NCI-H2196 (cell line): ENCODE data around the gene INAFM2.

Experiments
- DNase-seq: peaks from one replicate; lab custom pipeline; 2025; ENCODE audit not compliant: unreplicated experiment; lab: John Stamatoyannopoulos, UW

Gene INAFM2

GRCh38 chr15:40358471-40359353 is 35.2 kb downstream of the INAFM2 start:
- no peak for DNase-seq

DNA sequence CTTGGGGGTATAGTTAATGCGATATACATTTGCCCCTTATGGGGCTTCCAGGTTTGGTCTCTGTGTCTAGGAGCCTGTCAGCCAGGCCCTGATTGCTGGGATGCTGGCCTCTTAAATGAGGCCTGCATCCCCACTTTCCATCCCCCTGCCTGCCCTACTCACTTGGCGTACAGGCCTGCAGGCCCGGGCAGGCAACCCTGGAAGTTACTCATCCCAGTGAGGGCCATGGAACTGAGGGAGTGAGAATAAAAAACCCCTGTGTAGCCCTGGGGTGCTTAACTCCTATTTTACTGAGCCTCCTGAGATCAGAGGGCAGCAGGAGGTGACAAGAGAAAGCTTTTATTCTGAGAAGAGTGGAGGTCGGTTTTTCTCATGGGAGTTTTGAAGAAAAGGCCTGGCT is 36.5 kb downstream of the INAFM2 start:
- no peak for DNase-seq

DNA sequence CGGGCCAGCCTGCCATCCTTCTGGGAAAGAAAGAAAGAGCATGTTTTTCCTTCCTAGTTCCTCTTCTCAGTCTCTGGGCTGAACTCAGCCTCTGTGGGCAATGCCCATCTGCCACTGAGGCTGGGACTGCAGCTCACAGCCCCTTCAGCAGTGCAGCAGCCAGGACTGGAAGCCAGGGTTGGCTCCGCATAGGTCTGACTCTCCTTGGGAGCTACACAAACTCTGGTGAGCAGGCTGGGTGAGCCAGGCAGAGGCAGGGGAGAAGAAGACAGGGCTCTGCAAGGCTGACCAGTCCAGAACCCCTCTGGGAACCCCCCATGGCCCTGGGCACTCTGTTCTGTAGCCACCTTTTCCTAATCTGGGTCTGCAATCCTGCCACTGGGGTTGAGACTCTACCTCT is 38.1 kb downstream of the INAFM2 start:
- no peak for DNase-seq

GRCh38 chr15:40363611-40364010 is 40.1 kb downstream of the INAFM2 start:
- DNase-seq: no peak

GRCh38 chr15:40364251-40364650 is 40.8 kb downstream of the INAFM2 start:
- DNase-seq: no peak

GRCh38 chr15:40365016-40365415 is 41.5 kb downstream of the INAFM2 start:
- no peak for DNase-seq

GRCh38 chr15:40365624-40366456 is 42.3 kb downstream of the INAFM2 start:
- DNase-seq: no peak

DNA sequence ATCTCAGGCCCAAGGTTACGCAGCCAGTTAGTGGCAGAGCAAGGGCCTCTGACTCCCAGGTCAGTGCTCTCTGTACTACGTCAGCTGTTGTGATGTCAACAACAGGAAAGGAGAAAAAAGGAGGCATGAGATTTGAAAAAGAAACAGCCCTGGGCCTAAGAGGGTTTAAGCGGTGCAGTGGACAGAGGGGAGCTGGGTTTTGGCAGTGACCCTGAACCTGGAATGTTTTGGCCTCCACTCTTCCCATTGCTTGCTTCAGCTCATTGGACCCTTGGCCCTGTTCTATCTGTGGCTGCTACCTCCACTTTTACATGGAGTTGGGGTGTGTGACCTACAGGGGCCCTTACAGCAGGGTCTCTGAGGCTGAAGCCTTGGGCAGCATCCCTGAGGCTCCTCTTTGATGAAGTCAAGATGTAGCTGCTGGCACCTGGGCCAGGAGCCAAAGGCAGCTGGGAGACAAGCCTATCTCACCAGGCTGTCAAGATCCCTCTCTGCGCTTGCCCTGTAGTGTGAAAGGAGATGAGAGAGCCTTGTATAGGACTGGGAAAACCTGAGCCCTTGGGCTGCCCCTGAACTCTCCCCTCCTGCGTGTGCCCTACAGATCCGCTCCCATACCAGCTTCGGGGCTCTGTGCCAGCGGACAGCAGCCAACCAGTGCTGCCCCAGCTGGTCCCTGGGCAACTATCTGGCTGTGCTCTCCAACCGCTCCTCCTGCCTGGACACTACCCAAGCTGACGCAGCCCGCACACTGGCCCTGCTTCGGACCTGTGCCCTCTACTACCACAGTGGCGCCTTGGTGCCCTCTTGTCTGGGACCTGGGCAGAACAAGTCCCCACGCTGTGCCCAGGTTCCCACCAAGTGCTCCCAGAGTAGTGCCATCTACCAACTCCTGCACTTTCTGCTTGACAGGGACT is 43.2 kb downstream of the INAFM2 start:
- DNase-seq: peak; percentile 61

DNA sequence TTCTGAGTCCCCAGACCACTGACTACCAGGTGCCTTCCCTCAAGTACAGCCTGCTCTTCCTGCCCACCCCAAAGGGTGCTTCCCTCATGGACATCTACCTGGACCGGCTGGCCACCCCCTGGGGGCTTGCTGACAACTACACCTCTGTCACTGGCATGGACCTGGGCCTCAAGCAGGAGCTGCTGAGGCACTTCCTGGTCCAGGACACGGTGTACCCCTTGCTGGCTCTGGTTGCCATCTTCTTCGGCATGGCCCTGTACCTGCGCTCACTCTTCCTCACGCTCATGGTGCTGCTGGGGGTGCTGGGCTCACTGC is 43.8 kb downstream of the INAFM2 start:
- DNase-seq: no peak

GRCh38 chr15:40367686-40368611 is 44.5 kb downstream of the INAFM2 start:
- no peak for DNase-seq

DNA sequence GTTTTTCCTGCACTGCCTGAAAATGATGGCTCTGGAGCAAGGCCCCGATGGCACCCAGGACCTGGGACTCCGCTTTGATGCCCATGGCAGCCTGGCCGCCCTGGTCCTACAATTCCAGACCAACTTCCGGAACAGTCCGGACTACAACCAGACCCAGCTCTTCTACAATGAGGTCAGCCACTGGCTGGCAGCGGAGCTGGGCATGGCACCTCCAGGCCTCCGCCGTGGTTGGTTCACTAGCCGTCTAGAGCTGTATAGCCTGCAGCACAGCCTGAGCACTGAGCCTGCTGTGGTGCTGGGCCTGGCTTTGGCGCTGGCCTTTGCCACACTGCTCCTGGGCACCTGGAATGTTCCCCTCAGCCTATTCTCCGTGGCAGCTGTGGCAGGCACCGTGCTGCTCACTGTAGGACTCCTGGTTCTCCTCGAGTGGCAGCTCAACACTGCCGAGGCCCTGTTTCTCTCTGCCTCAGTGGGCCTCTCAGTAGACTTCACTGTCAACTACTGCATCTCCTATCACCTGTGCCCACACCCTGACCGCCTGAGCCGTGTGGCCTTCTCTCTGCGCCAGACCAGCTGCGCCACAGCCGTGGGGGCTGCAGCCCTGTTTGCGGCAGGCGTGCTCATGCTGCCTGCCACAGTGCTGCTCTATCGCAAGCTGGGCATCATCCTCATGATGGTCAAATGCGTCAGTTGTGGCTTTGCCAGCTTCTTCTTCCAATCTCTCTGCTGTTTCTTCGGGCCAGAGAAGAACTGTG is 45.4 kb downstream of the INAFM2 start:
- DNase-seq: no peak

- DNase-seq: no peak
Measured at GRCh38 chr15:40369474-40369869, 46.0 kb downstream of the INAFM2 start.

DNA sequence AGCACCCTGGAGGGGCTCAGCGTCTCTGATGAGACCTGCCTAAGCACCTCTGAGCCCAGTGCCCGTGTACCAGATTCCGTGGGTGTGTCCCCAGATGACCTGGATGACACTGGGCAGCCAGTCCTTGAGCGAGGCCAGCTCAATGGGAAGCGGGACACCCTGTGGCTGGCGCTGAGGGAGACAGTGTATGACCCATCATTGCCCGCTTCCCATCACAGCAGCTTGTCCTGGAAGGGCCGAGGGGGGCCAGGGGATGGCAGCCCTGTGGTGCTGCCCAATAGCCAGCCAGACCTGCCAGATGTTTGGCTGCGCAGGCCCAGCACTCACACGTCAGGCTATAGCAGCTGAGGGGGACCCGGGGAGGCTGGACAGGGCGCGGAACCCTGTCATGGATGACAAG is 46.5 kb downstream of the INAFM2 start:
- DNase-seq: no peak

DNA sequence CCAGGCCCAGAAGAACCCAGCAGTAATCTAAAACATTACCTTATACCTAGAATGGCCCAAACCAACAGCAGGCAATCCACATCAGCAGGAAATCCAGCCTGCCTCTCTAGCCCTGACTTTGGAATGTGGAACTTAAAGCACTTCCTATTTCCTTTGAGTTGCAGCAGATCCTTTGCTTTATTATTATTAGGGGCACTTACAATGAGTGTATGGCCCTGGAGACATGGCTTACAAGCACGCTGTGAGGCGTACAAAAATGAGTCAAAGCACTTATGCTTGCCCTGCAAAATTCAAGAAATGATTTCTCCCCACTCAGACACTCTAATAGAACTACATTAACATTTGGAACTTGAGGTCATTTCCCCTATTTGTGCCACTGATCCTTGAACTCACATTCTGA is 49.5 kb downstream of the INAFM2 start:
- no peak for DNase-seq
